Muscle layer of duodenum (tissue), 2 donors: ENCODE measurements around the gene SOX6.

ENCODE experiments used
- H3K27ac ChIP-seq: one replicate; pipeline ENCODE4 v1.7.0; 2013; ENCODE audit warnings: mild to moderate bottlenecking, low read length
- H3K27me3 ChIP-seq: one replicate; pipeline ENCODE4 v1.7.0; 2013; ENCODE audit warnings: low read depth, mild to moderate bottlenecking, control low read depth, low read length
- H3K36me3 ChIP-seq, 2 donors: one replicate each; pipeline ENCODE4 v1.7.0; 2013; ENCODE audit warnings: low read length in 2 of 2, control low read depth in 1 of 2, mild to moderate bottlenecking in 1 of 2; ENCODE audit not compliant: insufficient read depth in 2 of 2, control insufficient read depth in 1 of 2
- H3K4me1 ChIP-seq, 2 donors: one replicate each; pipeline ENCODE4 v1.7.0; 2013; ENCODE audit warnings: low read length in 2 of 2, mild to moderate bottlenecking in 2 of 2, control low read depth in 1 of 2, moderate library complexity in 1 of 2; ENCODE audit not compliant: insufficient read depth in 2 of 2, control insufficient read depth in 1 of 2
- H3K4me3 ChIP-seq, 2 donors: one replicate each; pipeline ENCODE4 v1.7.0; 2013; ENCODE audit warnings: low read length in 2 of 2, low read depth in 1 of 2, mild to moderate bottlenecking in 1 of 2
- H3K9me3 ChIP-seq, 2 donors: one replicate each; pipeline ENCODE4 v1.7.0; 2013; ENCODE audit warnings: low read length in 2 of 2, control low read depth in 1 of 2, mild to moderate bottlenecking in 1 of 2; ENCODE audit not compliant: control insufficient read depth in 1 of 2
- donor health status: healthy.

SOX6 gene

DNA sequence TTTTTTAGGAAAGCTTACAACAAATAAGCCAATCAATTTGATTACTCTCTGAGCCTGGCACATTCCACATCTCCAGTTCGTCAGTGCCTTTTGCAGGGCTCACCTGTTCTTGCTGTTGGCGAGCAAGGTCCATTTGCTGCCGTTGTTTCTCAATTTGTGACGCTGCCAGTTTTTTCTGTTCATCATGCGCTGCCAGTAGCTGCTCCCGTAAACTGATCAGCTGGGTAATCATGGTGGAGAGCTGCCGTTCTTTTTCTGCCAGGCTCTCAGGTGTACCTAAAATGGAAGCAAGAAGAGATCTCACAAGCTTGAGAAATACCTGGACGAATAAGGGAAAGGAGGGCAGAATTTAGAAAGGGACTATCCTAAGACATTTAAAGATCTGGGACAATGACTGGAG, 169.7 kb downstream of the SOX6 start:
- no peak overlapping the region for H3K4me3 ChIP-seq
- no peaks in the 10 kb centered on the region for H3K9me3 ChIP-seq
- no peak overlapping the region for H3K27ac ChIP-seq

DNA sequence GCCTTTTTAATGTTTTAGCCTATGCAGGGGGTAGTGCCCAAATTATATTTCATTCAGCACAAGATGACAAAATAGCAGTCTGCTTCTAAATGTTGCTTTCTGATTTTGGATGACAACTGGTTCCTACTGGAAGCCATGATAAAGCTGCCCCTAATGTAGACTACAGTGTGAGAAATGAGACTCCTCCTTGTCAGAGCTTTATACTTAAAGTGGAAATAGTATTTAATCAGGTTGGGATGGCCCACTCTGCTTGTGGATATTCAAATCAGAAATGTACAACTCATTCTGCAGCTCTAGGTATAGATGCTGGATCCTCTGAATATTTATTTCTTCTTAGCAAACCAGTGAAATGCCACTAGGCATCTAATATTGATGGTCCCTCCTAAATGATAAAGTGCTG, 171.3 kb downstream of the SOX6 start:
- Histone ChIP-seq H3K4me1 (no peaks in the 10 kb centered on the region), H3K4me3 (no peak overlapping the region), H3K9me3 (no peaks in the 10 kb centered on the region), H3K27ac (no peak overlapping the region), H3K36me3 (no peaks in the 10 kb centered on the region), H3K27me3 (no peaks in the 10 kb centered on the region)

More for the DNA sequence above, 169.7 kb downstream of the SOX6 start:
- Histone ChIP-seq H3K4me1 (no peaks in the 10 kb centered on the region), H3K27me3 (no peaks in the 10 kb centered on the region), H3K36me3 (no peaks in the 10 kb centered on the region)

DNA sequence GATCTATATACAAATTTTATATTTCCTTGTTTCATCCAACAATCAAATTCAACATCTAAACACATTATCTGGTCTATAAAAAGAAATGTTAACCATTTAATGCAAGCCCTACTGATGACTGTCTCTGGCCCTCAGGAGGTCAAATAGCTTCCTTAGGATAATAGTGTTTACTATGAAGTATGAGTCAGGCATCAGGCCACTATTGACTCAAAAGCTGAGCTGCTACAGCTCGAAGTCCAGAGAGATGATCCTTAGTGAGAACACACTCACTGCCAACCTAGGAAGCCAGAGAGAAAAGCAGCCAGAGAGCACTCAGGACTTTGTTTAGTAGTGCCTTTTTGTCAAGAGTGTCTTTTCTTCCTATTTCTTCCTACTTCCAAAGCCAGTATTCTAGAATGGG, 171.8 kb downstream of the SOX6 start:
- H3K27ac ChIP-seq: no peak overlapping the region
- no peaks in the 10 kb centered on the region for H3K27me3 ChIP-seq
- H3K4me1 ChIP-seq: no peaks in the 10 kb centered on the region
- H3K36me3 ChIP-seq: no peaks in the 10 kb centered on the region
- no peak overlapping the region for H3K4me3 ChIP-seq
- H3K9me3 ChIP-seq: no peaks in the 10 kb centered on the region

DNA sequence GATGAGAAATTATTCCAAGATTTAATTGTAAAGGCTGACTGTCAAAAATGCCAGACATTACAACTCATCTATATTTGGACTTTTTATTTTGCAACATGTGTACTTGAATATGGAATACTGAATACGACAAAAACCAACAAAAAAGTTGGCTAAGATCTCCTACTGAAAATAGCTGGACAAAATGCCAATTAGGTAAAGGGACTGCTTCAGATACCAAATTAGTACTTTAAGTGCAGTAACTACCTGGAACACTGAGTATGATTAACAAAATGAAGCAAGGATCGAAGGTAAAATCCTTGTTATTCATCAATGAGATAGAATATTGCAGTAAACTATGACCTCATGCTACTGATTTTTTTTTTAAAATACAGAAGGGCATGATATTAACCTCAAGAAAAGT, 173.8 kb downstream of the SOX6 start:
- no peaks in the 10 kb centered on the region for H3K36me3 ChIP-seq
- no peak overlapping the region for H3K4me3 ChIP-seq
- H3K4me1 ChIP-seq: no peaks in the 10 kb centered on the region
- H3K27me3 ChIP-seq: no peaks in the 10 kb centered on the region
- H3K9me3 ChIP-seq: no peaks in the 10 kb centered on the region
- H3K27ac ChIP-seq: no peak overlapping the region

DNA sequence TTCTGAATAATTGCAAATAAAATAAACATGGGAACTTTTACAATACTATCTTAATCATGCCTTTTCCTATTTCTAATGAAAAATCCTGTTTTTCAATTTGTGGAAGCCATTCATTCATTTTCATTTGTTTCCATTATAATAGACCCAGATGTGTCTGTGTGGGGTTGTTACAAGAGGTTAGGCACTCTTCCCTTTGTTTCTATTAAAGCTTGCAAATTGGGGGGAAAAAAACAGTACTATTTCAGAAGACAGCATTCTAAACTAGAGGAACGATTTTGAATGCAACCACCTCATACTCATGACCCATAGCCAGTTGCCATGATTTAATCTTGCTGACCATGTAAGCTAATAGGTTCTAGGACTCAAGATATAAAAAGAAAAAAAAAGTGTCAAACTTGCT, 175.5 kb downstream of the SOX6 start:
- Histone ChIP-seq H3K36me3 (no peaks in the 10 kb centered on the region), H3K4me1 (no peaks in the 10 kb centered on the region), H3K27me3 (no peaks in the 10 kb centered on the region), H3K27ac (no peak overlapping the region), H3K9me3 (no peaks in the 10 kb centered on the region), H3K4me3 (no peak overlapping the region)

DNA sequence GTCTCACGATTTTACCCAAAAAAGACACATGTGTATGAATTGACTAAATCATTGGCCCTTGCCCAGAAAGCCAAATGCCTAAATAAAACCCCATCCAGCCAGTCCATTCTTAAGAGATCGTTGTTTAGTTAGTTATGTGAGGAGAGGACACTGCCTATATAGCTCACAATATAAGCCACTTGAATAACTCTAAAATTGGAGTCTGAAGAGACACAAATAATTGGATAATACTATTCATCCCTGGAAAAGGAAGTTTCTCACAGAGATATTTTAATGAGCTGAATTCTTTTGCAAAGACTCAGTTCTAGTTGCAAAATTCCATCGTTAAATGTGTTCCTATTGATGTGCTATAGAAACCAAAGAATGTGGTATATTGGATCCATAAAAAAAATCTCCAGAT, 176.7 kb downstream of the SOX6 start:
- H3K4me1 ChIP-seq: no peaks in the 10 kb centered on the region
- no peak overlapping the region for H3K27ac ChIP-seq
- no peak overlapping the region for H3K4me3 ChIP-seq
- H3K36me3 ChIP-seq: no peaks in the 10 kb centered on the region
- no peaks in the 10 kb centered on the region for H3K27me3 ChIP-seq
- H3K9me3 ChIP-seq: no peaks in the 10 kb centered on the region

DNA sequence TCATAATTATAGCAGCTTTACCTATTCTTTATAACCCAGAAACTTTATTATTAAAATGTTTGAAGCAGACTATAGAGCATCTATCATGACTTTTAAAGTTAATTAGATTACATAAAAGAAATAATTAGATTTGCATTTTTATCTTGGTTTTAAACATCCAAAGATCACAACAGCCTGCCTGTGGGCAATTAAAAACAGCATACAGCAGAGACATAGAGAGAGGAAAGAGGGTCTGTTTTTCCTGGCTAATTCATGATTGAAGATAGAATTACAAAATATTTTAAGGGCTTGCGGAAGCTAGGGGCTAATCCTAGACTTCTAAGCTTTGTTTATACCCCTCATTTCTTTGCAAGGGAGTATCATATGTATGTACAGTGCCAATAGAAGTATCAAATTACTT, 178.1 kb downstream of the SOX6 start:
- Histone ChIP-seq H3K27me3 (no peaks in the 10 kb centered on the region), H3K4me1 (no peaks in the 10 kb centered on the region), H3K36me3 (no peaks in the 10 kb centered on the region), H3K9me3 (no peaks in the 10 kb centered on the region), H3K27ac (no peak overlapping the region), H3K4me3 (no peak overlapping the region)

DNA sequence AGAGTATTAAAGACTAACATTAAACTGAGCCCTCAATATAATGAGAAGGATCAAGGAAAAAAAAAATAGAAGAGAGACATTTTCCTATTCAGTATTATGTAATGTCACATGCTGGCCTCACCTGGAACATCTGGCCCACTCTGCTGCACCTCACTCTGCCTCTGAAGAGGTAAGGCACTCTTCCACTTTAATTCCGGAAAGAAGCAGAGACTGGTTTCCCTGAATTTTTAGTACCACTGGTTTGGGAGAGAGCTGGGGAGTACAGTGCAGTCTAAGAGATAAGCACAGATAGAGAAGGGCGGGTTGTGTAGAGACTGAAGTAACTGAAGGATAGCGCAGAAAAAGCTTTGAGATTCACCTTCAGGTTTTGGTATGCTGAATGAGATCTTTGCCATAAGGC, 178.7 kb downstream of the SOX6 start:
- H3K4me1 ChIP-seq: no peaks in the 10 kb centered on the region
- no peaks in the 10 kb centered on the region for H3K36me3 ChIP-seq
- H3K27ac ChIP-seq: no peak overlapping the region
- no peaks in the 10 kb centered on the region for H3K27me3 ChIP-seq
- no peaks in the 10 kb centered on the region for H3K9me3 ChIP-seq
- H3K4me3 ChIP-seq: no peak overlapping the region

DNA sequence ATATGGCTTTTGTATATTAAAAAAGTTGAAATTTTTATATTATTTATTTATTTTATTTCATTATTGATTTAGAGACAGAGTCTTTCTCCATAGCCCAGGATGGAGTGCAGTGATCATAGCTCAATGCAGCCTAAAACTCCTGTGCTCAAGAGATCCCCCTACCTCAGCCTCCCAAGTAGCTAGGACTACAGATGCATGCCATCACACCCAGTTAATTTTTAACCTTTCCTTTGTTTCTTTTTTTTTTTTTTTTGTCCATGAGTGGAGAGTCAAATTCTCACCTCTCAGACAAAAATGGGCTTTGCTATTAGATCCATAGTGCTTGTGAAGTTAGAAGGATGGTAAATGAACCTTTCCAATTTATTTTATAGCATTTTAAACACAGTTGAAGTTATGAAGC, 182.5 kb downstream of the SOX6 start:
- Histone ChIP-seq H3K27ac (no peak overlapping the region), H3K9me3 (no peaks in the 10 kb centered on the region), H3K4me1 (no peaks in the 10 kb centered on the region), H3K27me3 (no peaks in the 10 kb centered on the region), H3K4me3 (no peak overlapping the region), H3K36me3 (no peaks in the 10 kb centered on the region)

DNA sequence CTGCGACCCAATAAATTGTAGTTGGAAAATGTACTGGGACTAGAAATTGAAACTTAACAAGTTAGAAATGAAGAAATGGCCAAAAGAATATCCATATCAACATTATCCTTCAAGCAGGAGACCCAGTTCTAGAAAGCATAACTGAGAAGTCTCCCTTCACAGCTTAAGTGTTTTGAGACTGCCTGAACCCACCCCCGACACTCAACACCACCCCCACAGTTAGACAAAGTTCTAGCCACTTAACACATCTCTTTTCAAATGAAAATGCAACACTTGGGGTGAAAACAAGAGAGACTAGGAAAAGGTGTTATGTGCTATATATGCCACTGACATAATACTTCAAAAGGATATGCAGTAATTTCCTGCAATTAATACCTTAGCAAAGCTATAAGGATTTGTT, 184.5 kb downstream of the SOX6 start:
- Histone ChIP-seq H3K4me1 (no peaks in the 10 kb centered on the region), H3K27ac (no peak overlapping the region), H3K36me3 (no peaks in the 10 kb centered on the region), H3K4me3 (no peak overlapping the region), H3K27me3 (no peaks in the 10 kb centered on the region), H3K9me3 (no peaks in the 10 kb centered on the region)

DNA sequence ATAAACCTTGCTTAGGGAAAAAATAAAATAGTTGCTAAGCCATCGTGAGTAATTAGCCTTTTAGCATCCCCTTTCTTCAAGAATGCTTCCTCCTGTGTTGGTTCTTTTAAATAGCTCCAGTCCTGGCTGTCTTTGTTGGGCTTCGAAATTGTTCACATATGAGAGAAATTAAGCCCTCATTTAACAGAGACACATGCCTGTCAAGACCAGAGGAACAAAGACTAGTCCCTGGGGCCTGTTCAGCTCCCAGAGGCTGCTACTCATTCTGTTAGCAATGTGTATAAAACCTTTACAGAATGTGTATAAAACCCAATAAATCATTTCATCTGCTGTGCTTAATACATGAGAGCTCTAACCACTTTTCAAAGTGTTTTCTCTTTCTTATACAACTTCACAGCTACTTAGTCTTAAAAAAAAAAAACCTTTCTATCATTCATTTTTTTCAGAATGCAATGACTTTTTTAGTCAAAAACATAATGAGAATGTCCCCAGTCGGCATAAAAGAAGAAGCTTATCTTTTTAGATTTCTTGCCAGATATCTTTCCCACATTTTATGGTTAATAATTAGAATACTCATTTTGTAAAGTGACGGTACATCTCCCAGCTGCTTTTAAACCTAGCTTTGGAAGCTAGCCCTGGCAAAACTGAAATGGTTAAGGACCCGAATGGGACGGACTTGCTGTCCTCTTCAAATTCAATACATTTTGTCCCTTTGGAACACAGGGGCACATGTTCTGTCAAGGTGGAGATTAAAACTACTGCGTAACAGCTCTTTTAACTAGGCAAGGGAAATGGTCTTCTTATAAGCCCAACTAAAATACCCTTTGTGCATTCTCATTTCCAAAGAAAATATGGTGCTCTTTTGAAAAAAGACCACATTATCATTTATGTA, 186.1 kb downstream of the SOX6 start:
- Histone ChIP-seq H3K4me3 (no peak overlapping the region), H3K27me3 (no peaks in the 10 kb centered on the region), H3K27ac (no peak overlapping the region), H3K9me3 (no peaks in the 10 kb centered on the region), H3K4me1 (no peaks in the 10 kb centered on the region), H3K36me3 (no peaks in the 10 kb centered on the region)

DNA sequence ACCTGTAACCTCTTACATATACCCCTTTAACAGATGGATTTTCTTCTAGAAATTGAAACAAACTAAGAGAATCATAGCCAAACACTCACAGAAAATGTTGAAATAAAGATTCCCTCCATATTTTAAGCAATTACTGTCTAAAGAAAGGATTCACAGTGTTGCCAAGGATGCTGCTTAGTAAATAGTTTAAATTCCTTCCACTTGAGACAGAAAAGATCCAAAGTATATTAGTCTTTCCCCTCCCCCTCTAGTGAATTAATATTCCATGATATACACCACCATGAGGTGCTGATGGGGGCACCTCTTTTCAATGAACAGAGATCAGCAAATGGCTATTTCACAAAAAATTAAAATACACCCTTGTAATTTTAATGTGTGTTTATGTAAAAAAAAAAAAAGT, 186.8 kb downstream of the SOX6 start:
- H3K27me3 ChIP-seq: no peaks in the 10 kb centered on the region
- no peak overlapping the region for H3K27ac ChIP-seq
- H3K9me3 ChIP-seq: no peaks in the 10 kb centered on the region
- no peaks in the 10 kb centered on the region for H3K36me3 ChIP-seq
- H3K4me1 ChIP-seq: no peaks in the 10 kb centered on the region
- H3K4me3 ChIP-seq: no peak overlapping the region
